Vagina (tissue), 2 donors: ENCODE measurements around the gene TMEM245. TPM values are rescaled to one million over a fixed set of nuclear protein-coding genes. Genes with fewer than 3 reads are reported as not detected.

Experiments used
- DNase-seq, 2 donors: peaks; one replicate each; pipeline ENCODE4 v3.0.0-alpha.2; 2017; ENCODE audit errors: extremely low spot score in 2 of 2
- H3K27ac ChIP-seq: fragments of 200-600 bp; sonication (generic); one replicate; pipeline ENCODE4 v1.5.1; 2019
- H3K27me3 ChIP-seq: fragments of 200-600 bp; sonication (generic); one replicate; pipeline ENCODE4 v1.5.1; 2019
- H3K36me3 ChIP-seq, 2 donors: fragments of 200-600 bp; sonication (generic); one replicate each; pipeline ENCODE4 v1.5.1; 2017 to 2019
- H3K4me1 ChIP-seq: fragments of 200-600 bp; sonication (generic); one replicate; pipeline ENCODE4 v1.5.1; 2019
- H3K4me3 ChIP-seq, 2 donors: fragments of 200-600 bp; sonication (generic); 1 replicate in 1 of 2; 2 replicates in 1 of 2; pipeline ENCODE4 v1.5.1; 2016 to 2019
- H3K9me3 ChIP-seq: fragments of 200-600 bp; sonication (generic); one replicate; pipeline ENCODE4 v1.5.1; 2019
- CTCF ChIP-seq, 3 experiments: fragments of 450-650 bp in 2 of 3; fragments of 200-600 bp in 1 of 3; sonication (generic) in 1 of 3; IDR thresholded peaks; one replicate each; pipeline ENCODE4 v1.5.1; 2017 to 2019; ENCODE audit warnings: antibody characterized with exemption in 3 of 3, mild to moderate bottlenecking in 2 of 3, moderate library complexity in 2 of 3
- POLR2A ChIP-seq, 2 donors: fragments of 450-650 bp; IDR thresholded peaks; one replicate each; pipeline ENCODE4 v1.6.1; 2017; ENCODE audit warnings: antibody characterized with exemption in 2 of 2, mild to moderate bottlenecking in 2 of 2, moderate library complexity in 2 of 2
- POLR2AphosphoS5 ChIP-seq, 2 donors: sonication (generic); formaldehyde crosslinking; IDR thresholded peaks; one replicate each; pipeline ENCODE4 v1.9.0; 2017; ENCODE audit warnings: antibody characterized with exemption in 2 of 2, mild to moderate bottlenecking in 2 of 2, low read depth in 1 of 2; ENCODE audit not compliant: insufficient read depth in 1 of 2
- intact Hi-C: fragments of 100-400 bp; cut with DNase I; formaldehyde crosslinking; loops from one replicate; pipeline ENCODE4 v1.15.1; 2023
- total RNA-seq: library from RNA; depleted of rRNA; stranded (reverse); fragments of >200 nt; gene quantifications from one replicate; pipeline ENCODE4 v1.2.3, GENCODE V29; 2016

Gene TMEM245
- total RNA-seq, 1 donor from 2014 or later, result 47.4 TPM

GRCh38 chr9:109083141-109083540 lies 36.6 kb downstream of the TMEM245 start:
- TF ChIP-seq POLR2A (IDR thresholded peaks at IDR 0.05) (no peak), POLR2AphosphoS5 (IDR thresholded peaks at IDR 0.05; ENCODE audit: insufficient read depth in 1 of 2, low read depth in 1 of 2) (no peak), CTCF (IDR thresholded peaks at IDR 0.05) (no peak)
- Histone ChIP-seq H3K9me3 (no peaks in the 10 kb centered on the region), H3K4me1 (no peaks in the 10 kb centered on the region), H3K27ac (no peak overlapping the region), H3K36me3 (peaks cover 0 to 31% of the 10 kb centered on the region in 2 donors), H3K27me3 (no peaks in the 10 kb centered on the region), H3K4me3 (no peak overlapping the region)
- DNase-seq, result no peak
- intact Hi-C loops, result no loop called here

GRCh38 chr9:109082091-109082620 lies 37.6 kb downstream of the TMEM245 start:
- H3K4me3 ChIP-seq, result no peak overlapping the region
- intact Hi-C loops, result no loop called here
- no peaks in the 10 kb centered on the region for H3K4me1 ChIP-seq
- no peaks in the 10 kb centered on the region for H3K27me3 ChIP-seq
- H3K36me3 ChIP-seq, result peaks cover 0 to 40% of the 10 kb centered on the region in 2 donors
- DNase-seq, result no peak
- TF ChIP-seq CTCF (IDR thresholded peaks at IDR 0.05) (no peak), POLR2AphosphoS5 (IDR thresholded peaks at IDR 0.05; ENCODE audit: insufficient read depth in 1 of 2, low read depth in 1 of 2) (no peak), POLR2A (IDR thresholded peaks at IDR 0.05) (no peak)
- H3K9me3 ChIP-seq, result no peaks in the 10 kb centered on the region
- no peak overlapping the region for H3K27ac ChIP-seq

- no peaks in the 10 kb centered on the region for H3K27me3 ChIP-seq
- no peak for DNase-seq
- no peak overlapping the region for H3K27ac ChIP-seq
- TF ChIP-seq POLR2A (IDR thresholded peaks at IDR 0.05) (no peak), POLR2AphosphoS5 (IDR thresholded peaks at IDR 0.05; ENCODE audit: insufficient read depth in 1 of 2, low read depth in 1 of 2) (no peak)
- H3K4me1 ChIP-seq, result no peaks in the 10 kb centered on the region
- no peak overlapping the region for H3K4me3 ChIP-seq
- H3K36me3 ChIP-seq, result peaks cover 0 to 37% of the 10 kb centered on the region in 2 donors
- H3K9me3 ChIP-seq, result no peaks in the 10 kb centered on the region
- intact Hi-C loops, result no loop called here
Measured at GRCh38 chr9:109074236-109074889, 45.4 kb downstream of the TMEM245 start.

- peaks cover 0 to 39% of the 10 kb centered on the region in 2 donors for H3K36me3 ChIP-seq
- intact Hi-C loops, result no loop called here
Measured at GRCh38 chr9:109072821-109073435, 46.8 kb downstream of the TMEM245 start.

More at GRCh38 chr9:109072821-109073435, 46.8 kb downstream of the TMEM245 start:
- Histone ChIP-seq H3K4me3 (no peak overlapping the region), H3K27me3 (no peaks in the 10 kb centered on the region), H3K9me3 (no peaks in the 10 kb centered on the region), H3K27ac (no peak overlapping the region), H3K4me1 (no peaks in the 10 kb centered on the region)
- TF ChIP-seq POLR2AphosphoS5 (IDR thresholded peaks at IDR 0.05; ENCODE audit: insufficient read depth in 1 of 2, low read depth in 1 of 2) (no peak), CTCF (IDR thresholded peaks at IDR 0.05) (no peak), POLR2A (IDR thresholded peaks at IDR 0.05) (no peak)
- DNase-seq, result no peak
